ENCODE measurements around the gene EXOC3. TPM values are rescaled to one million over a fixed set of nuclear protein-coding genes. Genes with fewer than 3 reads are reported as not detected.

The EXOC3 gene
- total RNA-seq, 2 experiments from 2014 or later = 62.2 to 62.3 TPM

DNA sequence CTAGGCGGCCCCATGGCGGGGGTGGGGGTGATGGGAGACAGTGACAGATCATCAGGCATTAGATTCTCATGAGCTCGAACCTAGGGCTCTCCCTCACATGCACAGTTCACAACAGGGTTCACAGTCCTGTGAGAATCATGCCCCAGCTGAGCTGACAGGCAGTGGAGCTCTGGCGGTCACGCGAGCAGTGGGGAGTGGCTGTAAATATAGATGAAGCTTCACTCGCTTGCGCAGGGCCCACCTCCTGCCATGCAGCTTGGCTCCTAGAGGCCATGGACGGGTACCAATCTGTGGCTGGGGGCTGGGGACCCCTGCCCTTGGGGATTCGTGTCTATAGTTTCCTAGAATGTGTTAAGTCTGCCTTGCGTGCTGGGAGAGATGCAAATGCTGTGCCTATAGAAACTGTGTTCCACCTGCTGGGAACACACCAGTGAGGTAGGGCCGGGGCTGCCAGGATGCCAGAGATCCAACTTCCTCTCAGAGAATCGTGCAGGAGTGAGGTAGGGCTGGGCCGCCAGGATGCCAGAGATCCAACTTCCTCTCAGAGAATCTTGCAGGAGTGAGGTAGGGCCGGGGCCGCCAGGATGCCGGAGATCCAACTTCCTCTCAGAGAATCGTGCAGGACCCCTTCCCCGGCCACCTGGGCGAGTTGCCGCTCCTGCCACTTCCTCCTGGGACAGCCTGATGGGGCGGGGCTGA, 14.1 kb upstream of the EXOC3 start:
- Mint-ChIP-seq H3K4me3 (no peak overlapping the region), H3K36me3 (ENCODE audit: low read depth) (peaks cover 56% of the 10 kb centered on the region), H3K27me3 (ENCODE audit: low read depth) (no peaks in the 10 kb centered on the region), H3K27ac (peak overlapping the region; percentile 66), H3K9me3 (ENCODE audit: insufficient read depth) (no peaks in the 10 kb centered on the region), H3K4me1 (ENCODE audit: low read depth) (peaks cover 24% of the 10 kb centered on the region)
- ChIA-PET POLR2A (no interaction called here), CTCF (interaction anchor here (1.3 to 1.5 kb wide), 2 partner anchors 17 to 113 kb away, joined by 4 to 14 read pairs; no protein-coding TSS in a partner anchor)
- no peak for DNase-seq
- no peak for ATAC-seq

DNA sequence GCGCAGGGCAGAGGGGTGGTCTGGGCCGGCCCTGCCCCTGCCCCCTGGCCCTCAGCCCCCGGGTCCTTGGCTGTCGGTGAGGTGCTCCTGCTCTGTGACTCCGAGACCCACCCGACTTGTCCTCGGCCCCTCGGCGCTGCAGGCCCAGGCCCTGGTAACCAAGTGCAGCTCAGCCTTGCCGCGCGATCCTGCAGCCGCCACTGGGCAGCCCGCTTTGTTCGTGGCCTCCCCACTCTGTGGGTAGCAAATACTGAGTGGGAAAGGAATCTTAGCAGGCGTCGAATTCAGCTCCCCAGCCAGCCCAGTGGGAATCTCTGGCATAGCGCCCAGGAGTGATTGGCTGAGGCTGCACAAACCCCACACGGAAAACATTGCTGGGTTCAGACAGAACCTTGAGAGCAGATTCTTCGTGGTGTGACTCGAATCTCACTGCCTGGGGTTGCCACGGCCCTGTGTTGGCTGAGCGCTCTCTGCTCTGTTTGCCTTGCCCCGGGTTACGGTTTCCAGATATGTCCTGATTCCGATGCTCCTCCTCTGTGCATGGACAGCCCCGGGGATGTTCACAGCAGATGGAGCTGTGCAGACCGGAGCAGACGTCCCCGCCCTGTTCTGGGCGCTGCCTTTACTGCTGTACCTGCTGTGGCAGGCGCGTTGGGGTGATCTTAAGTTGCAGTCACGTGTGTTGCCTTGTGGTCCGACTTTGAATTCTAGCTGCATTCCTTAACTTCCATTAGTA, 13.4 kb upstream of the EXOC3 start:
- Mint-ChIP-seq H3K36me3 (ENCODE audit: low read depth) (peaks cover 54% of the 10 kb centered on the region), H3K4me1 (ENCODE audit: low read depth) (peaks cover 19% of the 10 kb centered on the region), H3K27ac (no peak overlapping the region), H3K9me3 (ENCODE audit: insufficient read depth) (no peaks in the 10 kb centered on the region), H3K27me3 (ENCODE audit: low read depth) (no peaks in the 10 kb centered on the region), H3K4me3 (no peak overlapping the region)
- ChIA-PET POLR2A (no interaction called here), CTCF (interaction anchor here (1.1 to 2.7 kb wide), 4 partner anchors 16 to 146 kb away, joined by 4 to 32 read pairs (median 14); no protein-coding TSS in a partner anchor)
- ATAC-seq = no peak
- no peak for DNase-seq

DNA sequence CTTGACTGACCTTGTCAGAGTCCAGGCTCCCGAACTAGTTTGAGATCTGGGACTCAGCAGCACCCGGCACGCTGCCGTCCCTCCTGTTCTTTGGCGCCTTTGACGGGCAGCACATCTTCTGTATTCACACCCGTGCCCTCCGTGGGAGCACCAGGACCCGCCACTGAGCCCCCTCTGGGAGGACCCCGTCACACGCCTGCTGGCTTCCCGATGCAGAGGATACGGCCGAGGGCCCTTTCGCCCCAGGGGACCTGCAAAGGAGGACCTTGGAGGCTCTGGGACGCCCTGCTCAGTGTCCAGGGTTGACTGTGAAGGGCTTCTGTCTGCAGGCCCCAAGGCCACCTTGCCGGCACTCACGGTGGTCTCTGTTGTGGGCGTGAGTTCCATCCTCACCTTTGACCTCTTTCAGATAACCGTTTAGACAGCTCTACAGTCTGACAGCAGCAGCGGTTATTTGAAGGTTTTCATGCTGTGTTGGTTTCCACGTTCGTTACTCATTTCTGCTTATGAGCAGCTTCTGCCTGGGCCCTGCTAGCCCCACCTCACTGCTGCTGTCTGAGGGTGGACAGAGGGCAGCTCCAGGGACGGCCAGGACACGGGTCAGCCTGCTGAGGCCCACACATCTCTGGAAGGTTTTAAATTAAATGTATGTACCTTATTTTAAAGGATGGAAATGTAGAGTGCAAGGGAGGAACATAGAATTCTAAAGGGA, 12.6 kb upstream of the EXOC3 start:
- H3K4me3 Mint-ChIP-seq = no peak overlapping the region
- DNase-seq = no peak
- ATAC-seq = no peak
- ChIA-PET CTCF (interaction anchor here (1.0 to 2.7 kb wide), 13 partner anchors 10 to 147 kb away, joined by 3 to 32 read pairs (median 6); partner anchors contain the start of gene AHRR), POLR2A (no interaction called here)
- no peak overlapping the region for H3K27ac Mint-ChIP-seq
- H3K27me3 Mint-ChIP-seq (ENCODE audit: low read depth) = no peaks in the 10 kb centered on the region
- no peaks in the 10 kb centered on the region for H3K9me3 Mint-ChIP-seq (ENCODE audit: insufficient read depth)
- peaks cover 53% of the 10 kb centered on the region for H3K36me3 Mint-ChIP-seq (ENCODE audit: low read depth)
- H3K4me1 Mint-ChIP-seq (ENCODE audit: low read depth) = peaks cover 14% of the 10 kb centered on the region

DNA sequence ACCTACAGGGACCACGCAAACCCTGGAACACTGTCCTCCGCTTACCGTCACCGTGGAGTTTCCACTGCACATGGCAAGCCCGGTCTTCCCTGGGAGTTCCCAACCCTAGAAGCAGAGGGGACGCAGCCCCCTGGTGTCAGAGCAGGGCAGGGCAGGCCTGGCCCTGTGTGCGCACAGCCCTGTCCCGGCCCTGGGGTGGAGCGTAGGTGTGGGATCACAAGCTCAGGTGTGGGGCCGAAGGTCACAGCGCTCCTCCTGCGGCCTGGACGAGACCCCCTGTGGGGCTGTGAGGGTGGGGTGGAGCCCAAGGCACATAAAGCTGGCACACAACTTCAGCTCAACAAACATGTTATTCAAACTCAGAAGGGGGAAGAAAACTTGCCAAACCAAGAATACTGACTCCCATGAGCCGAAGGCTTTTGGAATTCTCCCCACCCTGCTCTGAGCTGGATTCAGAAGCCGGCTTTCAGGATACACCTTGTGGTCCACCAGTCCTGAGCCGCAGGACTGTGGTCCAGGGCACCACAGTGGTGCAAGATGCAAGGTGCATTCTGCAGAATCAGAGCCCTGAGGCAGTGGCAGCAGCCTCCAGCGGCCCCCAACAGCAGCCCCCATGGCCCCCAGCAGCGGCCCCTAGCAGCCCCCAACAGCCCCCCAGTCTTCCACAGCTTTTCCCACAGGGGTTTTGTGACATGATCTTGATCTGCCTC, 11.8 kb upstream of the EXOC3 start:
- DNase-seq = peak; percentile 58
- H3K27me3 Mint-ChIP-seq (ENCODE audit: low read depth) = no peaks in the 10 kb centered on the region
- CTCF ChIA-PET = interaction anchor here (0.7 to 2.7 kb wide), 18 partner anchors 9 to 212 kb away, joined by 3 to 32 read pairs (median 4); partner anchors contain the start of gene AHRR
- peaks cover 46% of the 10 kb centered on the region for H3K36me3 Mint-ChIP-seq (ENCODE audit: low read depth)
- H3K4me1 Mint-ChIP-seq (ENCODE audit: low read depth) = peaks cover 13% of the 10 kb centered on the region
- peak overlapping the region; percentile 43 for H3K27ac Mint-ChIP-seq
- ATAC-seq = peak; percentile 92
- no peak overlapping the region for H3K4me3 Mint-ChIP-seq
- no peaks in the 10 kb centered on the region for H3K9me3 Mint-ChIP-seq (ENCODE audit: insufficient read depth)
- POLR2A ChIA-PET = no interaction called here

DNA sequence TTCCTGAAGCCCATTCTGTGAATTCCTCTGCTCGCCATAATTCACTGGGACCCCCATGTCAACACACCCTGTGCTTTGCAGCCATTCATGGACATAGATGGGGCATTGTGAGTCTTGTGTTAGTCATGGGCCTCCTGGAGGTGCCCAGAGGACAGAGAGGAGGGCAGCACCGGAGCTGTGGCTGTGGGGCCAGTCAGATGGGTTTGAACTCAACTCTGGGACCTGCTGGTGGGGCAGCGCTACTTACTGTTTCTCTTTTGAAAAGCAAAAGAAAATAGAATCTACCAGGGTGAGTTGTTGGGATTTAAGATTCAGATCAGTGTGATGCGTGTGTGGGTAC, 11.3 kb upstream of the EXOC3 start:
- ATAC-seq (no peak), DNase-seq (no peak)
- Mint-ChIP-seq H3K4me1 (ENCODE audit: low read depth) (peaks cover 14% of the 10 kb centered on the region), H3K27ac (no peak overlapping the region), H3K9me3 (ENCODE audit: insufficient read depth) (no peaks in the 10 kb centered on the region), H3K27me3 (ENCODE audit: low read depth) (no peaks in the 10 kb centered on the region), H3K36me3 (ENCODE audit: low read depth) (peaks cover 41% of the 10 kb centered on the region), H3K4me3 (no peak overlapping the region)
- POLR2A ChIA-PET = interaction anchor here (0.6 kb wide), 1 partner anchor 15 kb away, joined by 4 read pairs; no protein-coding TSS in a partner anchor
- CTCF ChIA-PET = interaction anchor here (0.7 to 2.7 kb wide), 18 partner anchors 8 to 212 kb away, joined by 3 to 32 read pairs (median 4); partner anchors contain the start of gene AHRR

DNA sequence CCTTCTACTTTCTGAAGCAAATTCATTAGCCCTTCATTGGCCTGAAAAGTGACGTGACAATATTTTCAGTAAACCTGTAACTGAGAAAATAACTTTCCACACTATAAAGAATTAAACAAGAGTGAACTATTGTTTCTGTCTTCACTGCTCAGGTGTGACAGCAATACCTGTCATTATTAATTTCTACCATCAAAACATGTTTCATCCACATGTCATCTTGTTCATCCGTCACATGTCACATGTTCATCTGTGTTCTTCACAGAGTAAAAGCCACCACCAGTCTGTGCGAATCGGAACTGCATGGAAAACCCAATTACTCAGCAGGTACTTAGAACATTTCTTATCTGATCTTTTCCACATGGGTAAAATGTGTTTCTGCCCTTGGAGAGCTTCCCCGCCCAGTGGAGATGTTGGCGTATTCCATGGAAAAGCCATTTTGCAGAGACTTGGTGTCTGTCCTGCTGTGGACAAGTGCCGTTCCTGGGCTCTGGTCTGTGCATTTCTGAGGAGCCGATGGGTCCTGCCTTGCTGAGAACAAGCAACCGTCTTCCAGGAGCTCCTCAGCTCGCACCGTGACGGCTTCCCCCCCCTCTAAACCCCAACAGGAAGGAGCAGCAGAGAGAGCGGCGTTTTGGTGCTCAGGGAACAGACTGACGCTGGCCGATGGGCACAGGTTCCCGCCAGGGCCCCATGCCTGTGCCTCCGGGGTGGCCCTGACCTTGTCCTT, 10.6 kb upstream of the EXOC3 start:
- no peak for ATAC-seq
- no peak overlapping the region for H3K4me3 Mint-ChIP-seq
- no peak for DNase-seq
- H3K36me3 Mint-ChIP-seq (ENCODE audit: low read depth) = peaks cover 34% of the 10 kb centered on the region
- no peaks in the 10 kb centered on the region for H3K9me3 Mint-ChIP-seq (ENCODE audit: insufficient read depth)
- no peak overlapping the region for H3K27ac Mint-ChIP-seq
- H3K4me1 Mint-ChIP-seq (ENCODE audit: low read depth) = peaks cover 17% of the 10 kb centered on the region
- ChIA-PET POLR2A (interaction anchor here (0.6 kb wide), 2 partner anchors 14 to 89 kb away, joined by 3 to 4 read pairs; no protein-coding TSS in a partner anchor), CTCF (interaction anchor here (0.6 to 2.7 kb wide), 9 partner anchors 13 to 147 kb away, joined by 3 to 13 read pairs (median 4); partner anchors contain the start of gene AHRR)
- H3K27me3 Mint-ChIP-seq (ENCODE audit: low read depth) = no peaks in the 10 kb centered on the region

DNA sequence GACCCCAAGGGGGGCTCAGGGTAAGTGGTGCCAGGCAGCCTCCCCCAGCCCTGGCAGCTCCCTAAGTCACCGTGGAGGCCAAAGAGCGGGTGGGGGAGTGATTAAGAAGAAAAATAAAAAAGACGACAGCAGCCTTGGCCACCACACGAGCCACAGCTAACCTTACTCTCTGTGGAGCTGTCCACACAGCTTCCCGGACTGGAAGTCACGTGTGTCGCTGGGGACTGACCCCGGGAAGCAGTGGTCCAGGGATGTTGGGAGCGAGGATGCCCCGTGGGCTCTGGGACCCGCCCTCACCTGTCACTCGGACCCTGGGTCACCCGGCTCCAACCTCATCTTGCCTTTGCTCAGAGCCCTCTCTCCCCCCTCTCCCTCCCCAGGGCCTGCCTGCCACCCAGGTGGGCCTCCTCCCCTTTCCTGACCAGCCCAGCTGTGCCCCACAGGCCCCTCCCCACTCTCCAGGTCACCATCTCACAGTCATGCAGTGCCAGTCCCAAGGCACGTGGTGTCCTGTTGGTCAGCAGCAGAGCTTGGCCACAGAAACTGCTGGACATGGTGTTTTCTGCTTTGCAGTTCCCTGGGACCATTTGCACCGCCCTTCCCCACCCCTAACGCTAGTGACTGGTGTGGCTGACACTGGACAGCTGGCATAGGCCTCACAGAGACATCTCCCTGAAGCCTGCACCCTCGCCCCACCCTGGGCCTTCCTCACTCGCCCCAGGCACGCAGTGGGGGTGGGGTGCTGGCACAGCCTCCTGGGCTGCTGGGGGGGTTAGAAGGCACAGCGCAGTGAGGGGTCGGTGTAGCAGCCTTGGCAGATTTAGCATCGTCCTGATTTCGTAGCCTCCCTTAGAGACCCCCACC, 9.8 kb upstream of the EXOC3 start:
- Mint-ChIP-seq H3K36me3 (ENCODE audit: low read depth) (peaks cover 26% of the 10 kb centered on the region), H3K27ac (no peak overlapping the region)
- DNase-seq = no peak

DNA sequence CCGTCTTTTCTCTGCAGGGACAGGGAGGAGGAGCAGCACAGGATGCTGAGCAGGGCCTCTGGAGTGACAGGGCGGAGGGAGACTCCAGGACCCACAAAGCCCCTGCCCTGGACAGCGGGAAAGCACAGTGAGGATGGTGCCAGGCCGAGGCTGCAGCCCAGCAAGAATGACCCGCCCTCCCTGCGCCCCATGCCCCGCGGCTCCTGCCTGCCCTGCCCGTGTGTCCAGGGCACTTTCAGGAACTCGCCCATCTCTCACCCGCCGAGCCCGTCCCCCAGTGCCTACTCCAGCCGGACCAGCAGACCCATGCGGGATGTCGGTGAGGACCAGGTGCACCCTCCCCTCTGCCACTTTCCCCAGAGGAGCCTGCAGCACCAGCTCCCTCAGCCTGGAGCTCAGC, 9.1 kb upstream of the EXOC3 start:
- H3K36me3 Mint-ChIP-seq (ENCODE audit: low read depth) = peaks cover 21% of the 10 kb centered on the region
- DNase-seq (no peak), ATAC-seq (no peak)
- H3K4me1 Mint-ChIP-seq (ENCODE audit: low read depth) = peaks cover 17% of the 10 kb centered on the region
- H3K9me3 Mint-ChIP-seq (ENCODE audit: insufficient read depth) = no peaks in the 10 kb centered on the region
- CTCF ChIA-PET = interaction anchor here (1.5 kb wide), 1 partner anchor 117 kb away, joined by 6 read pairs; no protein-coding TSS in a partner anchor
- H3K27me3 Mint-ChIP-seq (ENCODE audit: low read depth) = no peaks in the 10 kb centered on the region
- no peak overlapping the region for H3K4me3 Mint-ChIP-seq
- H3K27ac Mint-ChIP-seq = no peak overlapping the region
- POLR2A ChIA-PET = no interaction called here

More for the DNA sequence above, 9.8 kb upstream of the EXOC3 start:
- ATAC-seq = no peak
- POLR2A ChIA-PET = no interaction called here
- Mint-ChIP-seq H3K4me3 (no peak overlapping the region), H3K9me3 (ENCODE audit: insufficient read depth) (no peaks in the 10 kb centered on the region), H3K27me3 (ENCODE audit: low read depth) (no peaks in the 10 kb centered on the region), H3K4me1 (ENCODE audit: low read depth) (peaks cover 17% of the 10 kb centered on the region)
- CTCF ChIA-PET = interaction anchor here (0.8 to 1.5 kb wide), 3 partner anchors 116 to 118 kb away, joined by 3 to 6 read pairs (median 5); no protein-coding TSS in a partner anchor

DNA sequence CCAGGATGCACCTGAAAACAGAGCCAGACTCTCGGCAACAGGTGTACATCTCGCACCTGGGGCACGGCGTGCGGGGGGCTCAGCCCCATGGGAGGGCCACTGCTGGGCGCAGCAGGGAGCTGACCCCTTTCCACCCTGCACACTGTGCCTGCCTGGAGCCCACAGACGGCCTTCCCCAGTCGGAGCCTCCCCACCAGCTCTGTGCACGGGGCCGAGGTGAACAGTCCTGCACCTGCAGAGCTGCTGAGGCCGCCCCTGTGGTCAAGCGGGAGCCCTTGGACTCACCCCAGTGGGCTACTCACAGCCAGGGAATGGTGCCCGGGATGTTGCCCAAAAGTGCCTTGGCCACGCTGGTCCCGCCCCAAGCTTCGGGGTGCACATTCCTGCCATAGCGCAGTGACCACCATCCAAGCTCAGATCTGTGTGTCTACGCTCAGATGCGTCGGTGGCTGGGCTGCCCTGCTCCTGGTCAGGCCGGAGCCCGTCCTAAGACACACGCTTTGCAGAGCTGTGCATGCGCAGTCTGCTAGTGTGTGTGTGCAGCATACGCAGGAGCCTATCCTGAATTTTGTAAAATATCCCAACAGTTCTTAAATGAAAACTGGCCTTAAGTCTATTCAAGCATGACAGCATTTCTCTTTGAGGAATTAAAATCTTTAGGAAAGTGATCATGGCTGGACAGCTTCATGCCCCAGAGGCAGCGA, 8.4 kb upstream of the EXOC3 start:
- peaks cover 17% of the 10 kb centered on the region for H3K4me1 Mint-ChIP-seq (ENCODE audit: low read depth)
- H3K4me3 Mint-ChIP-seq = no peak overlapping the region
- no peak for DNase-seq
- POLR2A ChIA-PET = no interaction called here
- ATAC-seq = no peak
- CTCF ChIA-PET = interaction anchor here (0.9 to 1.5 kb wide), 2 partner anchors 12 to 117 kb away, joined by 3 to 6 read pairs; no protein-coding TSS in a partner anchor
- H3K9me3 Mint-ChIP-seq (ENCODE audit: insufficient read depth) = no peaks in the 10 kb centered on the region
- no peaks in the 10 kb centered on the region for H3K27me3 Mint-ChIP-seq (ENCODE audit: low read depth)
- H3K27ac Mint-ChIP-seq = no peak overlapping the region
- H3K36me3 Mint-ChIP-seq (ENCODE audit: low read depth) = peaks cover 18% of the 10 kb centered on the region

All from activated CD8-positive, alpha-beta T cell treated with anti-CD3 and anti-CD28 coated beads, Interleukin-2, amount 10 ng/mL, durations not matched to agents 7 days and 5 days (primary cell).